ENCODE results near the gene DCPS. TPM values are rescaled to one million over a fixed set of nuclear protein-coding genes. Genes with fewer than 3 reads are reported as not detected.

The DCPS gene
- total and polyA plus RNA-seq, 2 of the 4 experiments (the other 2 are of a cell fraction): 19.7 to 34.8 TPM

DNA sequence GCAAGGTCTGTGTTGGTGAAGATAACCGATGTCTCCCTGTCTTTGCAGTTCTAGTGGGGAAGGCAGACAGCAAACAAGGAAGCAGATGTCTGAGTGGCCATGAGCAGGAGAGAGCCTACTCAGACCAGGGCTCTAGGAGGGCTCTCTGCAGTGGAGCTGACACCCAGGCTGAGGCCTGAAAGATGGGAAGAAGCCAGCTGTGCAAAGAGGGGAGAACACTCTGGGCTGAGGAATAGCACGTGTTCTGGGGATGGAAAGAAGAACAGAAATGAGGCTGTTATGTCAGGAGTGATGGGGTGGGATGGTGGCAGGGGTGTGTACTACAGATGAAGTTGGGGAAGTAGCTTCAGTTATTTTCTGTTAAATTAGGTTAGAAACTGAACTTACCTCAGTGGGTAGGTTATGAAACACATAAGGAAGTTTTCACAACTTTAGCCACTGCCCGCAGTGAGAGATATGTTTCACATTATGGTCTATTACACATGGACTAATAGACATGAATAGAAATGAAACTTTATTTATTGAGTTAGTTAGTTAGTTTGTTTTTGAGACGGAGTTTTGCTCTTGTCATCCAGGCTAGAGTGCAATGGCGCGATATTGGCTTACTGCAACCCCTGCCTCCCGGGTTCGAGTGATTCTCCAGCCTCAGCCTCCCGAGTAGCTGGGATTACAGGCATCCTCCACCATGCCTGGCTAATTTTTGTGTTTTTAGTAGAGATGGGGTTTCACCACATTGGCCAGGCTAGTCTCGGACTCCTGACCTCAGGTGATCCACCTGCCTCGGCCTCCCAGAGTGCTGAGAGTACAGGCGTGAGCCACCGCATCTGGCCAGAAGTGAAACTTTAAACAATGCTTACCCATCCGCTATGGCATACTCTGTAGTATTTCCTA lies 7.8 kb downstream of the DCPS start:
- Histone ChIP-seq H3K23ac (ENCODE audit: low read depth, low read length) (no peak overlapping the region), H4K20me1 (ENCODE audit: insufficient read depth, low read length) (peaks cover 3% of the 10 kb centered on the region; the same call in 1 of the 2 replicates), H3K18ac (ENCODE audit: low read depth, low read length) (no peak overlapping the region), H3K4ac (ENCODE audit: low read depth, low read length) (no peak overlapping the region), H2BK20ac (ENCODE audit: low read depth, low read length) (no peak overlapping the region), H3K4me1 (ENCODE audit: control insufficient read depth, insufficient read depth, low read length) (peaks cover 2% of the 10 kb centered on the region; the same call in 1 of the 2 replicates), H2AK9ac (replicated peaks; ENCODE audit: low read depth, low read length, poor library complexity) (no peak overlapping the region), H3K27ac (ENCODE audit: insufficient read depth, low read length) (no peak overlapping the region), H2AK5ac (ENCODE audit: low read depth, low read length) (0 out of 2 replicates have a peak overlapping the region, but pooled peaks have one; percentile 27), H3K4me3 (ENCODE audit: insufficient read depth, low read depth, low read length) (no peak overlapping the region), H4K5ac (ENCODE audit: low read depth, low read length) (no peak overlapping the region), H3K27me3 (ENCODE audit: control insufficient read depth, insufficient read depth, low read length) (no peaks in the 10 kb centered on the region), H3K36me3 (ENCODE audit: control insufficient read depth, insufficient read depth, low read length) (peaks cover 4% of the 10 kb centered on the region; the same call in 1 of the 2 replicates), H3K79me1 (ENCODE audit: low read depth in 1 of 2, low read length in 2 of 2) (peaks cover 0 to 3% of the 10 kb centered on the region in 2 experiments; a peak in 1 of 4 replicates), H3K9ac (ENCODE audit: low read depth, low read length) (no peak overlapping the region), H2BK120ac (ENCODE audit: low read depth, low read length) (no peak overlapping the region), H2AFZ (replicated peaks; ENCODE audit: low read length, poor library complexity) (no peak overlapping the region), H3K9me3 (ENCODE audit: control insufficient read depth, insufficient read depth, low read length) (no peaks in the 10 kb centered on the region), H4K8ac (ENCODE audit: low read depth in 2 of 2, low read length in 2 of 2) (no peak overlapping the region), H3K14ac (replicated peaks; ENCODE audit: low read depth, low read length) (no peak overlapping the region), H4K91ac (ENCODE audit: insufficient read depth, low read depth, low read length) (no peak overlapping the region), H3K56ac (ENCODE audit: extremely low read depth, insufficient read depth, low read length) (no peak overlapping the region), H2BK5ac (ENCODE audit: low read depth, low read length, poor library complexity, severe bottlenecking) (no peak overlapping the region), H2BK15ac (ENCODE audit: low read depth, low read length) (no peak overlapping the region), H3K4me2 (ENCODE audit: low read depth, low read length) (no peak overlapping the region), H3K9me1 (ENCODE audit: insufficient read depth, low read length) (no peaks in the 10 kb centered on the region)
- dilution Hi-C loops (cut with HindIII; ENCODE audit: low sequenced_read_pairs, unreplicated experiment) (no loop called here), in situ Hi-C loops (cut with MboI; ENCODE audit: low sequenced_read_pairs) (loop anchor here (10.0 to 25.0 kb wide), 3 partner anchors 103 to 1026 kb away; no protein-coding TSS in a partner anchor), intact Hi-C loops (cut with micrococcal nuclease) (loop anchor here (5.0 to 10.0 kb wide), 3 partner anchors 293 to 1183 kb away; no protein-coding TSS in a partner anchor)
- ChIA-PET POLR2A (ENCODE audit: unreplicated experiment) (no interaction called here), CTCF (interaction anchor here (0.6 to 3.4 kb wide), 9 partner anchors 8 to 172 kb away, joined by 3 to 35 read pairs (median 6); no protein-coding TSS in a partner anchor)
- 100% methylated on average over 1 of the region's 14 CpGs; no CpG with 5 or more reads in 1 of the 2 experiments for WGBS, 2 experiments (ENCODE audit: extremely low coverage in 2 of 2, insufficient read length in 1 of 2)
- no peak for DNase-seq
- TF ChIP-seq BHLHE40 (IDR thresholded peaks at IDR 0.05; ENCODE audit: low read depth, low read length): no peak
- TF ChIP-seq FOS (IDR thresholded peaks at IDR 0.05; ENCODE audit: low read depth, low read length): no peak
- no peak for TF ChIP-seq RFX5 (IDR thresholded peaks at IDR 0.05; ENCODE audit: low read depth, low read length)
- no TSS peak for BruUV-seq (replicated peaks)
- ATAC-seq (ENCODE audit: low read depth): no peak

All from IMR-90 (cell line).